ENCODE results near the gene MCUB.
"Not testable (repeated sequence)": the region's sequence is repeated elsewhere in the genome, so short reads cannot be mapped to it uniquely, and the experiment has no call there.

MCUB gene

DNA sequence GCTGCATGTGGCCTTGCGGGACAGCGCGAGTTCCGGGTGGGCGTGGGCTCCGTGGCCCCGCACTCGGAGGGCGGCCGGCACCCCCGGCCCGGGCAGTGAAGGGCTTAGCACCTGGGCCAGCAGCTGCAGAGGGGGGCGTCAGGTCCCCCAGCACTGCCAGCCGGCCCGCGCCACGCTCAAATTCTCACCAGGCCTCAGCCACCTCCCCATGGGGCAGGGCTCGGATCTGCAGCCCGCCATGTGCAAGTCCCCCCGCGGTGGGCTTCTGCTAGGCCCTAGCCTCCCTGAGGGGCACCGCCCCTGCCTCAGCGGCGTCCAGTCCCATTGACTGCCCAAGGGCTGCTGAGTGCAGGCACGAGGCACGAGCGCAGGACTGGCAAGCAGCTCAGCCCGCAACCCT lies 2.6 kb upstream of the MCUB start:
- Histone ChIP-seq H3K9me3 (ENCODE audit: control insufficient read depth, low read length) (no peaks in the 10 kb centered on the region), H3K27me3 (replicated peaks; ENCODE audit: control insufficient read depth, insufficient read depth, low read length) (no peaks in the 10 kb centered on the region), H3K4me3 (ENCODE audit: low read length) (no peak overlapping the region), H3K9ac (ENCODE audit: low read length) (no peak overlapping the region), H3K4me1 (ENCODE audit: control insufficient read depth, insufficient read depth, low read length) (peaks cover 9% of the 10 kb centered on the region), H3K36me3 (ENCODE audit: control insufficient read depth, insufficient read depth, low read length, severe bottlenecking) (no peaks in the 10 kb centered on the region)
- DNase-seq (ENCODE audit: low read depth), result no peak

DNA sequence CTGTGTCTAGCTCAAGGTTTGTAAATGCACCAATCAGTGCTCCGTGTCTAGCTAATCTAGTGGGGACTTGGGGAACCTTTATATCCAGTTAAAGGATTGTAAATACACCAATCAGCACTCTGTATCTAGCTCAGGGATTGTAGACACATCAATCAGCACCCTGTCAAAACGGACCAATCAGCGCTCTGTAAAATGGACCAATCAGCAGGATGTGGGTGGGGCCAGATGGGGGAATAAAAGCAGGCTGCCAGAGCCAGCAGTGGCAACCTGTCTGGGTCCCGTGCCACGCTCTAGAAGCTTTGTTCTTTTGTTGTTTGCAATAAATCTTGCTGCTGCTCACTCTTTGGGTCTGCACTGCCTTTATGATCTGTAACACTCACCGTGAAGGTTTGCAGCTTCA lies 2.0 kb upstream of the MCUB start:
- H3K36me3 ChIP-seq (ENCODE audit: control insufficient read depth, insufficient read depth, low read length, severe bottlenecking); H3K27me3 ChIP-seq (replicated peaks; ENCODE audit: control insufficient read depth, insufficient read depth, low read length); H3K9me3 ChIP-seq (ENCODE audit: control insufficient read depth, low read length); H3K9ac ChIP-seq (ENCODE audit: low read length); H3K4me1 ChIP-seq (ENCODE audit: control insufficient read depth, insufficient read depth, low read length); DNase-seq (ENCODE audit: low read depth); H3K4me3 ChIP-seq (ENCODE audit: low read length): not testable (repeated sequence)

DNA sequence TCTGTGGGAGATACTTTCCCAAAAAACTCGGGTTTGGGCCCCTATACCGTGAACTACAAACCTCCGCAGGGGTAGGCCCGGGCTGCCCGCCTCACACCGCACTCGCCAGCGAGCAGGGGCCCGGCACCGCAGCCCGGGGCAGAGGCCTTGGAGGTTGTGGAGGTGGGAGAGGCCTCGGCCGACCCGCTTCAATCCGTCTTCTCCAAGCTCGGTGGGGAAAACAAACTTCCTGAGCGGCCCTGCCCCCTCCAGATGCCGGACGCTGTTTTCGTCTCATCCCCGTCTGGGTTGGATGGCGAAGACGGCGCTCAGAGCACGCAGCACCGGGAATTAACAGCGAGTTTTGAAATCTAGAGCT lies 442 bp upstream of the MCUB start:
- peak; percentile 49 for DNase-seq (ENCODE audit: low read depth)
- H3K9ac ChIP-seq (ENCODE audit: low read length), result peak overlapping the region; percentile 86

DNA sequence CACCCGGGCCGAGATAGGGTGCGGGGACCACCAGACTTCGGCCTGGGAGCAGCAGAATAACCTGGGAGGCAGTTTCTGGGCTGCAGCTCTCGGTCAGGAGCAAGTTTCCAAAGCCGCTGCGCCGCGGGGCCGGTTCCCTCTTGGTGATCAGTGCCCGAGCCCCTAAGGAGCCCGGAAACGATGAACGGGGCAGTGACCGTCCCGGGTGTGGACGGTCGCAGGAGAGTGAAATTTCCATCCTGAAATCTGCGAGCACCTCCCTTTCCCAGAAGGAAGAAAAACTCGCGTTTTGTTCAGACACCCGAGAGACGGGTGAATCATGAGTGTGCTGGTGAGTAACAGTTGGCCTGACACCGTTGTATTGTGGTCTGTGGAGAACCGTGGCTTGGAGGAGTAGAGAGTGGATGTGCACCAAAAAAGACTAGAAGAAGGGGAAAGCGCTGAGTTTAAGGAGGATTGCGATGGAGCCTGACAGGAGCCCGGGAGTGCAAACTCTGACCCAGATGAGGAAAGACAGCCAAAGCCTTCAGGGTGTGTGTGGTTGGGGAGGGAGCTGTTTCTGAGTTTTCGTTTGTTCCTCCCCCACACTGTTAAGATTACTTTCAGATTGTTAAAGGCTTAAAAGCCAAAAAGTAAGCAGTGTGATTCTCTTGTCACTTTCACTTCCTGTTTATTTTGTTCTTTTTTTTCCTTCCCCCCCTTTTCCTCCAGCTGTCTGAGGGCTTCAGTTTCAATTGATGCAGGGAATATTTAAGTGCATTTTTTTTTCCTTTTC lies 828 bp downstream of the MCUB start:
- Histone ChIP-seq H3K9ac (ENCODE audit: low read length) (peak overlapping the region; percentile 86), H3K27me3 (replicated peaks; ENCODE audit: control insufficient read depth, insufficient read depth, low read length) (no peaks in the 10 kb centered on the region), H3K9me3 (ENCODE audit: control insufficient read depth, low read length) (no peaks in the 10 kb centered on the region), H3K4me3 (ENCODE audit: low read length) (peak overlapping the region; percentile 91), H3K36me3 (ENCODE audit: control insufficient read depth, insufficient read depth, low read length, severe bottlenecking) (no peaks in the 10 kb centered on the region), H3K4me1 (ENCODE audit: control insufficient read depth, insufficient read depth, low read length) (peaks cover 9% of the 10 kb centered on the region)
- DNase-seq (ENCODE audit: low read depth), result peak; percentile 84

More for the DNA sequence above, 442 bp upstream of the MCUB start:
- no peaks in the 10 kb centered on the region for H3K36me3 ChIP-seq (ENCODE audit: control insufficient read depth, insufficient read depth, low read length, severe bottlenecking)
- peaks cover 9% of the 10 kb centered on the region for H3K4me1 ChIP-seq (ENCODE audit: control insufficient read depth, insufficient read depth, low read length)
- H3K4me3 ChIP-seq (ENCODE audit: low read length), result peak overlapping the region; percentile 91
- H3K27me3 ChIP-seq (replicated peaks; ENCODE audit: control insufficient read depth, insufficient read depth, low read length), result no peaks in the 10 kb centered on the region
- H3K9me3 ChIP-seq (ENCODE audit: control insufficient read depth, low read length), result no peaks in the 10 kb centered on the region

DNA sequence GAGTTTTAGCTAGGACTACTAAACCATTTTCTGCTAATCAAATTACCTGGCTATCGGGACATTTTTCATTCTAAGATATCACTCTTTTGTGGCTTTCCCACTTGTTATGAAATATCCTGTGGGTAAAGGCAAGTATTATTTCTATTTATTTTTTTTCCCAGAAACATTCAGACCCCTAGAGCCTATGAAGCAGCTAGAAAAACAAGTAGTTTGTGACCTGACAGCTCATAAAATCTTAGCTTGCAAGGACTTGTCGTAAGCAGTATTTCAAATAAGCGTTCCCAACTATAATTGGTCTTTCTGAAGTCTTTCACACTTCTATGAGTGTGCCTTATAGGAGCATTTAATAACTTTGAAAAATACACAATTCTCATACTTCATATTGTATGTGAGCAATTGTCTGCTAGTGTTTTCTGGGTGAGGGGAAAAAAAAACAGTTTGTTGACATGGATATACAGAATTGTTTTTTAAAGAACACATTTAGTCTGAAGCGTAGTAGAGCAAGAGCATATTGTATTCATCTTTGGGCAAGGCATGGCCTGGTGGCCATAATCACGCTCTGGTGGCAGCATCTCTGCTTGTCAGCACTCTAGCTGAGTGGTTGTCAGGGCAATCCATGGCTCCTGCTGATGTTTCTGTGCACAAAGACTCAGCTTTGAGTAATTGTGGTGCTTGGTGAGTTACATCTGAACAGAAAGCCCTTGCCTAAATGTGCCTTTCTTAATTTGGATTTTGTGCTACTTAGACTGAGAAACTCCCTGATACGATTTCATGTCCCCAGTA lies 2.6 kb downstream of the MCUB start:
- no peaks in the 10 kb centered on the region for H3K36me3 ChIP-seq (ENCODE audit: control insufficient read depth, insufficient read depth, low read length, severe bottlenecking)
- DNase-seq (ENCODE audit: low read depth), result no peak
- no peak overlapping the region for H3K4me3 ChIP-seq (ENCODE audit: low read length)
- no peak overlapping the region for H3K9ac ChIP-seq (ENCODE audit: low read length)
- peaks cover 9% of the 10 kb centered on the region for H3K4me1 ChIP-seq (ENCODE audit: control insufficient read depth, insufficient read depth, low read length)
- no peaks in the 10 kb centered on the region for H3K27me3 ChIP-seq (replicated peaks; ENCODE audit: control insufficient read depth, insufficient read depth, low read length)
- H3K9me3 ChIP-seq (ENCODE audit: control insufficient read depth, low read length), result no peaks in the 10 kb centered on the region

DNA sequence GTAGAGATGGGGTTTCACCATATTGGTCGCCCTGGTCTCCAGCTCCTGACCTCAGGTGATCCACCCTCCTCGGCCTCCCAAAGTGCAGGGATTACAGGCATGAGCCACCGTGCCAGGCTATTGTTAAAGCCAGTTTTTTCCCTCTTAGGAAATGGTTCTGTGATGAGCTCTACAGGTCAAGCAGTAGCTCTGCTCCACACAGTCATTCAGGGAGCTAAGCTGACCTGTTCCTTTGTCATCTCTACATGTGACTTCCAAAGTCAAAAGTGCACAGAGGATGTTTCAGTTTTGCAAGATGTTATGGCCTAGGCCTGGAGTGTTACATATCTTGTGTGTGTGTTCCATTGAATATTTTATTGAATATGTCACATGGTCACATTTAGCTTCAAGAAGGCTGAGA lies 11.4 kb downstream of the MCUB start:
- no peak overlapping the region for H3K4me3 ChIP-seq (ENCODE audit: low read length)
- no peak for DNase-seq (ENCODE audit: low read depth)

DNA sequence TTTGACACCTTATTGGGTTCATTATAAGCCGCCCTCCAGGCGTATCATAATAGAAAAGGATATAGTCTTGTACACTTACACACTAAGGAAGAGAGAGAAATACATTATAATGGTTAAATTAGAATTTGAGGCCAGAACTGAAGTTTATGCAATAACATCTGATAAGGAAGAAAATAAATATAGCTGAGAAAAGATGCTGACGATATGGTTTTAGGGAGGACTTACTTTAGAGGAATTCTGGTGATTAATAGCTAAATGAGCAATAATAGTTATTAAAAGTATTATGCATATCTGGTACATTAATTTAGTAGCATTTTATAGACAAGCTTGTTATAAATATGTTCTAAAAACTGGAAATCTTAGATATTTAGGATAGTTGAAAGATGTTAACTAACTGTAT lies 12.1 kb downstream of the MCUB start:
- no peaks in the 10 kb centered on the region for H3K9me3 ChIP-seq (ENCODE audit: control insufficient read depth, low read length)
- H3K9ac ChIP-seq (ENCODE audit: low read length), result no peak overlapping the region
- no peaks in the 10 kb centered on the region for H3K4me1 ChIP-seq (ENCODE audit: control insufficient read depth, insufficient read depth, low read length)
- H3K36me3 ChIP-seq (ENCODE audit: control insufficient read depth, insufficient read depth, low read length, severe bottlenecking), result no peaks in the 10 kb centered on the region
- no peak for DNase-seq (ENCODE audit: low read depth)
- no peaks in the 10 kb centered on the region for H3K27me3 ChIP-seq (replicated peaks; ENCODE audit: control insufficient read depth, insufficient read depth, low read length)
- no peak overlapping the region for H3K4me3 ChIP-seq (ENCODE audit: low read length)

More for the DNA sequence above, 11.4 kb downstream of the MCUB start:
- no peaks in the 10 kb centered on the region for H3K36me3 ChIP-seq (ENCODE audit: control insufficient read depth, insufficient read depth, low read length, severe bottlenecking)
- H3K27me3 ChIP-seq (replicated peaks; ENCODE audit: control insufficient read depth, insufficient read depth, low read length), result no peaks in the 10 kb centered on the region
- H3K4me1 ChIP-seq (ENCODE audit: control insufficient read depth, insufficient read depth, low read length), result no peaks in the 10 kb centered on the region
- H3K9ac ChIP-seq (ENCODE audit: low read length), result no peak overlapping the region
- no peaks in the 10 kb centered on the region for H3K9me3 ChIP-seq (ENCODE audit: control insufficient read depth, low read length)

DNA sequence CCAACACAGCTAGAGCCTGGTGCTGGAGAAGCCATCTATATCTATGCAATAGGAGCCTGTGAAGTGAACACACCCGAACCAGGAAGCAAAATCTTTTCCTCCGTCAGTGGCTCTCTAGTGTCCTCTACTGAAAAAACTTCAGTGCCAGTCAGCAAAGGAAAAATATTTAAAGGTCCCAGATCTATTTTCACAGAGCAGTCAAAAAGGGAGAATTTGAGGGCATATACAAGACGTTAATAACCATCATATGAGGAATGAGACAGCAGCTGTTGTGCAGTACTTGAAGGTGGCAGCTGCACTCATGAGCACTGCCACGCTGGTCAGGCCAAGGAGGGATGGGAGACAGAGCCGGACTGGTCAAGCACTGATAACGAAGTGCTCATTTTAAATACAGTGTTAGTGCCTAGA lies 14.4 kb downstream of the MCUB start:
- no peak for DNase-seq (ENCODE audit: low read depth)
- Histone ChIP-seq H3K4me1 (ENCODE audit: control insufficient read depth, insufficient read depth, low read length) (no peaks in the 10 kb centered on the region), H3K9ac (ENCODE audit: low read length) (no peak overlapping the region), H3K9me3 (ENCODE audit: control insufficient read depth, low read length) (no peaks in the 10 kb centered on the region), H3K27me3 (replicated peaks; ENCODE audit: control insufficient read depth, insufficient read depth, low read length) (no peaks in the 10 kb centered on the region), H3K4me3 (ENCODE audit: low read length) (no peak overlapping the region), H3K36me3 (ENCODE audit: control insufficient read depth, insufficient read depth, low read length, severe bottlenecking) (no peaks in the 10 kb centered on the region)

DNA sequence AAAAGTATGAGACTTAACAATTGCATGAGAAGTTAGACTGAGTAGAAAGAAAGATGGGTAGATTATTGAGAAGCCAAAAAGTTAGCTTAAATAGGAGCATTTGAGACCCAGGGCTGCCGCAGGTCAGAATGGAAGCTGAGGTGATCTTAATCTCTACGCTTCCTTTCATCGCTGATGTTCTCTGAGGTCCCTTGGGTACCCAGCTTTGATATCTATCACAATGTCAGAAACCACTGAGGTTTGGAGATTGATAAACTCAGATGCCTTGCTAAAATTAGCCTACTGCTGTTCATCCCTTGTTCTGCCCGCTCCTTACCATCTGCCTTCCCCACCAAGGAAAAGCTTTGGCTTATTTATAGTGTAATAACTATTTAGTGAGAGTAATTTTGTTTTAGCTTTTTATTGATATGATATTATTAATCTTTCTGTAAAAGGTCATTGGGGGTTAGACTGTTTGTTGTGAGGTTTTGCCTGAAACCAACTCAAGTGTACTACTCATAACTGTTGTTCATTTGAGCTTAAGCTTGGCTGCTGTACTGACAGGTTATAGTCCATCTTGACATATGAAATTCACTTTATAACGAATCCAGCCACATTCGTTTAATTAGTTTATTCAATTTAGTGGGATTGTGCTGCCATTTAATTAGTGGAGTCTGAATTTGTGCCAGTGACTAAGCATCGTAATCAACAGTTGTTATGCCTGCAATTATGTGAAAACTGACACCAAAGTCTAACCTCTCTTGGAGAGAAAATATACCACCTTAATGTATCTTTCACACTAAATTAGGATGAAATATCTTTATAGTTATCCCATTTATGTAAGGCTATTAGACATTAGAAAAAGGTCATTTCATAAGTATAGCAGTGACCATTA lies 15.1 kb downstream of the MCUB start:
- no peak for DNase-seq (ENCODE audit: low read depth)
- Histone ChIP-seq H3K27me3 (replicated peaks; ENCODE audit: control insufficient read depth, insufficient read depth, low read length) (no peaks in the 10 kb centered on the region), H3K9ac (ENCODE audit: low read length) (no peak overlapping the region), H3K4me1 (ENCODE audit: control insufficient read depth, insufficient read depth, low read length) (no peaks in the 10 kb centered on the region), H3K36me3 (ENCODE audit: control insufficient read depth, insufficient read depth, low read length, severe bottlenecking) (no peaks in the 10 kb centered on the region), H3K4me3 (ENCODE audit: low read length) (no peak overlapping the region), H3K9me3 (ENCODE audit: control insufficient read depth, low read length) (no peaks in the 10 kb centered on the region)

DNA sequence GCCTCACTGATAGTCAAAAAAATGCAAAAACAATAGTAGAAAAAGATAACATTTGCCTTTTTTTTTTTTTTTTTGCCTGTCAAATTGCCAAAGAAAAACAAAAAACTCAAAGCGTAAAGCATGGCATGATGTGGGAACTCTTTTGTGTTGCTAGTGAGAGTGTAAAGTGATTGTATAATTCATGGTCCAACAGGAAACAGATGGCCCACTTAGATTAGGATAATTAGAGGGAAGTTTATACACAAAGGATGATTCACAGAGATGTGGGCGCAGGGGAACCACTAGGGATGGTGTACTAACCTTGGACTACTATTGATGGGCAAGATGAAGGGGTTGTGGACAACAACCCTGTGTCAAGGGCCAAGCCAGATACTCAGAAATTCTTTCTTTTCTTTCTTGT lies 16.4 kb downstream of the MCUB start:
- no peak overlapping the region for H3K4me3 ChIP-seq (ENCODE audit: low read length)
- no peaks in the 10 kb centered on the region for H3K36me3 ChIP-seq (ENCODE audit: control insufficient read depth, insufficient read depth, low read length, severe bottlenecking)
- no peak overlapping the region for H3K9ac ChIP-seq (ENCODE audit: low read length)
- no peaks in the 10 kb centered on the region for H3K27me3 ChIP-seq (replicated peaks; ENCODE audit: control insufficient read depth, insufficient read depth, low read length)
- no peaks in the 10 kb centered on the region for H3K9me3 ChIP-seq (ENCODE audit: control insufficient read depth, low read length)
- no peaks in the 10 kb centered on the region for H3K4me1 ChIP-seq (ENCODE audit: control insufficient read depth, insufficient read depth, low read length)
- DNase-seq (ENCODE audit: low read depth), result no peak

DNA sequence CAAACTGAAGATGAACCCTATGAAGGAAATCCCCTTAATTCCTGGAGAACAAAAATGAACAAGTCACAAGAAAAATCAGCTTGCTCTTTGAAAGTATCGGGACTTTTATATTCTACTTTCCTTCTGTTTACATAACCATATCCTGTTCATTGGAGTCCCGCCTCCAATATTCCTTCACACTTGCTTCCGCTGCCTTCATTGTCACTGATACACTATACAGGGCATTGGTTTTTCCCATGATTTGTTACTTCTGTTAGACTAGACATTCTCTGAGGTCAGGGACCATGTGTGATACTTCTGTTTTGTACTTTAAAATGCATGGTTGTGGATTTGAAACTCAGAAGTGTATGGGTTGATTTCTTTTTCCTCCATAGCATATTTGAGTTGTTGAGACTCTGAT lies 18.8 kb downstream of the MCUB start:
- Histone ChIP-seq H3K9me3 (ENCODE audit: control insufficient read depth, low read length) (no peaks in the 10 kb centered on the region), H3K4me3 (ENCODE audit: low read length) (no peak overlapping the region), H3K4me1 (ENCODE audit: control insufficient read depth, insufficient read depth, low read length) (no peaks in the 10 kb centered on the region), H3K36me3 (ENCODE audit: control insufficient read depth, insufficient read depth, low read length, severe bottlenecking) (no peaks in the 10 kb centered on the region), H3K27me3 (replicated peaks; ENCODE audit: control insufficient read depth, insufficient read depth, low read length) (no peaks in the 10 kb centered on the region), H3K9ac (ENCODE audit: low read length) (no peak overlapping the region)
- DNase-seq (ENCODE audit: low read depth), result no peak
